K562 (cell line): Measurements from ENCODE around the gene SPATA32. TPM values are rescaled to one million over a fixed set of nuclear protein-coding genes. Genes with fewer than 3 reads are reported as not detected.

Experiments
- ATAC-seq: fragments of 200-7000 bp; cut with Tn5 transposase; 3 replicates; pipeline ENCODE4 v1.9.1; 2020; ENCODE audit warnings: moderate library complexity
- BruUV-seq: library from RNA; stranded (reverse); fragments of 400-500 nt; replicated peaks from 2 replicates; lab custom pipeline; 2021; lab: Mats Ljungman, UMichigan
- CTCF ChIA-PET: fragments of 300-600 bp; formaldehyde crosslinking; extraction: SDS; loops from one replicate; lab custom pipeline; 2021; ENCODE audit warnings: low intra/inter-chr PET ratio; lab: Yijun Ruan, JAX
- POLR2A ChIA-PET: fragments of 300-600, 350-650 bp; sonication (Branson Sonifier 250); formaldehyde crosslinking; extraction: SDS; loops from one replicate; lab custom pipeline; 2021; ENCODE audit warnings: antibody characterized with exemption, inconsistent platforms; lab: Yijun Ruan, JAX
- DNase-seq, 4 experiments: peaks; one replicate each; pipeline versions ENCODE4 v3.0.0 to v3.0.0-alpha.2; 2011 to 2018; ENCODE audit warnings: low spot score in 3 of 4, mixed read lengths in 3 of 4; ENCODE audit errors: extremely low read depth in 1 of 4
- FAIRE-seq: peaks from 2 replicates; lab custom pipeline; 2011; peaks lifted over from hg19 to GRCh38; lab: Jason Lieb, UNC
- H2AFZ ChIP-seq: 2 replicates; pipeline ENCODE4 v1.6.0; 2011; ENCODE audit warnings: low read depth, low read length, control low read depth, inconsistent platforms
- H3K27ac ChIP-seq: fragments of 200-600 bp; 3 replicates; pipeline ENCODE4 v1.8.0; 2011; ENCODE audit warnings: low read depth, mild to moderate bottlenecking, control low read depth, inconsistent platforms, low read length, moderate library complexity, mixed read lengths; ENCODE audit errors: extremely low read depth
- H3K27me3 ChIP-seq, 2 experiments: fragments of 300-600 bp in 1 of 2; 2 replicates in 1 of 2; 3 replicates in 1 of 2; pipeline versions ENCODE4 v1.6.0 to v1.8.0; 2011; ENCODE audit warnings: inconsistent platforms in 2 of 2, low read length in 2 of 2, mild to moderate bottlenecking in 1 of 2, mixed read lengths in 1 of 2, moderate library complexity in 1 of 2; ENCODE audit not compliant: control insufficient read depth in 2 of 2, insufficient read depth in 2 of 2
- H3K36me3 ChIP-seq: fragments of 300-600 bp; 3 replicates; pipeline ENCODE4 v1.8.0; 2011; ENCODE audit warnings: mild to moderate bottlenecking, low read length, inconsistent platforms; ENCODE audit not compliant: control insufficient read depth, insufficient read depth
- H3K4me1 ChIP-seq, 2 experiments: fragments of 200-600 bp in 1 of 2; replicated peaks in 1 of 2; 2 replicates in 1 of 2; 3 replicates in 1 of 2; pipeline versions ENCODE4 v1.5.1 to v1.8.0; 2011; ENCODE audit warnings: inconsistent platforms in 2 of 2, low read length in 2 of 2, mild to moderate bottlenecking in 1 of 2, mixed read lengths in 1 of 2, moderate library complexity in 1 of 2; ENCODE audit not compliant: control insufficient read depth in 2 of 2, insufficient read depth in 2 of 2
- H3K4me2 ChIP-seq: 2 replicates; pipeline ENCODE4 v1.6.1; 2011; ENCODE audit warnings: low read length, control low read depth, inconsistent platforms, mixed read lengths; ENCODE audit not compliant: insufficient read depth
- H3K4me3 ChIP-seq: fragments of 200-600 bp; sonication (generic), shearing (Covaris generic); 2 replicates; pipeline ENCODE4 v1.5.1; 2016; ENCODE audit warnings: control low read depth, inconsistent platforms
- H3K79me2 ChIP-seq: fragments of 200-600 bp; 3 replicates; pipeline ENCODE4 v1.8.0; 2011; ENCODE audit warnings: low read length, inconsistent platforms; ENCODE audit not compliant: control insufficient read depth, insufficient read depth
- H3K9ac ChIP-seq, 2 experiments: 2 replicates each; pipeline versions ENCODE4 v1.6.0 to v1.6.1; 2011; ENCODE audit warnings: low read depth in 2 of 2, low read length in 2 of 2, control low read depth in 1 of 2, inconsistent platforms in 1 of 2, mild to moderate bottlenecking in 1 of 2, mixed read lengths in 1 of 2; ENCODE audit not compliant: insufficient read depth in 1 of 2
- H3K9me1 ChIP-seq: one replicate; pipeline ENCODE4 v1.6.0; 2011; ENCODE audit warnings: inconsistent platforms, mild to moderate bottlenecking, low read length, moderate library complexity; ENCODE audit not compliant: control insufficient read depth, insufficient read depth
- H3K9me3 ChIP-seq: replicated peaks from 2 replicates; pipeline ENCODE4 v1.5.1; 2011; ENCODE audit warnings: low read depth, low read length, inconsistent platforms; ENCODE audit not compliant: control insufficient read depth, insufficient read depth
- H4K20me1 ChIP-seq: replicated peaks from 2 replicates; pipeline ENCODE4 v1.6.1; 2011; ENCODE audit warnings: low read length, inconsistent platforms, mixed read lengths; ENCODE audit not compliant: control insufficient read depth, insufficient read depth
- CTCF ChIP-seq, 3 experiments: IDR thresholded peaks in 2 of 3; conservative IDR thresholded peaks in 1 of 3; 2 replicates each; pipeline ENCODE4 v1.5.1; 2011 to 2012; ENCODE audit warnings: low read length in 3 of 3, mild to moderate bottlenecking in 3 of 3, control low read depth in 2 of 3, improper control_type of control experiment in 1 of 3, inconsistent platforms in 1 of 3, low read depth in 1 of 3, mixed read lengths in 1 of 3, moderate library complexity in 1 of 3; ENCODE audit not compliant: insufficient read depth in 2 of 3
- ELF4 ChIP-seq: fragments of 450-650 bp; formaldehyde crosslinking; IDR thresholded peaks from 2 replicates; pipeline ENCODE4 v1.4.0; 2022; ENCODE audit warnings: missing genetic modification characterization
- ERF ChIP-seq: fragments of 450-650 bp; formaldehyde crosslinking; IDR thresholded peaks from 2 replicates; pipeline ENCODE4 v1.4.0; 2020; ENCODE audit warnings: mild to moderate bottlenecking, mixed read lengths
- FOXP1 ChIP-seq: sonication (generic); formaldehyde crosslinking; IDR thresholded peaks from 2 replicates; pipeline ENCODE4 v1.8.0; 2022; ENCODE audit warnings: mild to moderate bottlenecking, missing genetic modification reagents
- HCFC1 ChIP-seq: IDR thresholded peaks from 2 replicates; pipeline ENCODE4 v1.6.1; 2012; ENCODE audit warnings: low read depth, low read length, improper control_type of control experiment
- HSF4 ChIP-seq: fragments of 250-450 bp; sonication (Bioruptor Pico); IDR thresholded peaks from 2 replicates; pipeline ENCODE4 v2.1.2; 2022; ENCODE audit warnings: mild to moderate bottlenecking, moderate library complexity, borderline replicate concordance
- IRF1 ChIP-seq: sonication (generic); formaldehyde crosslinking; IDR thresholded peaks from 2 replicates; pipeline ENCODE4 v1.8.0; 2022; ENCODE audit warnings: missing genetic modification reagents, mild to moderate bottlenecking, borderline replicate concordance
- KAT7 ChIP-seq: sonication (generic); formaldehyde crosslinking; IDR thresholded peaks from 2 replicates; pipeline ENCODE4 v1.8.0; 2022; ENCODE audit warnings: missing genetic modification reagents, mild to moderate bottlenecking, borderline replicate concordance
- KDM5B ChIP-seq: fragments of 200-600 bp; sonication (generic); IDR thresholded peaks from 2 replicates; pipeline ENCODE4 v1.6.1; 2012; ENCODE audit warnings: low read depth, mild to moderate bottlenecking, moderate library complexity, low read length, control low read depth, inconsistent platforms; ENCODE audit not compliant: insufficient replicate concordance
- MYC ChIP-seq, 2 experiments: fragments of 250-450 bp in 1 of 2; sonication (Bioruptor Pico) in 1 of 2; IDR thresholded peaks; 2 replicates each; pipeline versions ENCODE4 v1.5.1 to v1.6.1; 2012 to 2021; ENCODE audit warnings: low read depth in 2 of 2, borderline replicate concordance in 1 of 2, improper control_type of control experiment in 1 of 2, low read length in 1 of 2, mild to moderate bottlenecking in 1 of 2, moderate library complexity in 1 of 2
- OTX1 ChIP-seq: fragments of 450-650 bp; formaldehyde crosslinking; IDR thresholded peaks from 2 replicates; pipeline ENCODE4 v1.4.0; 2022; ENCODE audit warnings: mild to moderate bottlenecking
- TEAD1 ChIP-seq, 2 experiments: fragments of 450-650 bp in 1 of 2; sonication (generic) in 1 of 2; formaldehyde crosslinking; IDR thresholded peaks; 2 replicates each; pipeline versions ENCODE4 v1.4.0 to v1.8.0; 2020 to 2022; ENCODE audit warnings: mild to moderate bottlenecking in 2 of 2, missing genetic modification reagents in 1 of 2
- ZBED1 ChIP-seq: IDR thresholded peaks from 2 replicates; pipeline ENCODE4 v1.6.1; 2014
- ZNF197 ChIP-seq: fragments of 200-800 bp; sonication (Bioruptor generic); IDR thresholded peaks from 2 replicates; pipeline ENCODE4 v1.6.1; 2016; ENCODE audit warnings: low read depth, missing genetic modification characterization, missing compliant biosample characterization
- ZNF707 ChIP-seq: fragments of 250-450 bp; sonication (Bioruptor Pico); conservative IDR thresholded peaks from 2 replicates; pipeline ENCODE4 v1.8.0; 2022; ENCODE audit warnings: inconsistent platforms, mild to moderate bottlenecking, moderate library complexity
- WGBS: fragments of 100-300 bp; shearing (Covaris generic); methylation state at CpG from one replicate; pipeline ENCODE4 v1.1.6; 2016; ENCODE audit warnings: low coverage, mixed read lengths; ENCODE audit not compliant: insufficient coverage; ENCODE audit errors: missing lambda C conversion rate; 5-methylcytosine and 5-hydroxymethylcytosine counted together
- in situ Hi-C: fragments of 300-500 bp; cut with MboI; formaldehyde crosslinking; loops from 4 replicates; pipeline ENCODE4 v1.15.0; 2018; ENCODE audit warnings: inconsistent platforms, mixed read lengths
- intact Hi-C: fragments of 100-400 bp; cut with micrococcal nuclease; formaldehyde crosslinking; loops from 2 replicates; pipeline ENCODE4 v1.14.2; 2022
- polyA plus RNA-seq, 8 experiments: library from polyadenylated mRNA; depleted of rRNA in 4 of 8; stranded (reverse) in 5 of 8; unstranded in 3 of 8; fragments of >200 nt; fragmentation: Nextera tagmentation in 2 of 8; fragmentation: Illumina TruSeq in 1 of 8; extraction: Ambion mirVana in 2 of 8; extraction: Trizol in 1 of 8; gene quantifications; 2 replicates each; pipeline versions ENCODE4 v1.2.1 to v1.2.3, GENCODE V29; 2011 to 2014; ENCODE audit warnings: inconsistent platforms in 1 of 8, missing spikeins in 1 of 8
- total RNA-seq, 7 experiments: library from RNA; depleted of rRNA in 6 of 7; stranded (reverse); fragments of >200 nt in 6 of 7; fragmentation: Illumina TruSeq in 2 of 7; extraction: Trizol in 2 of 7; gene quantifications; 2 replicates each; pipeline versions ENCODE4 v1.2.1 to v1.2.3, GENCODE V29; 2011 to 2021; ENCODE audit warnings: low replicate concordance in 1 of 7

Gene SPATA32
- total and polyA plus RNA-seq, 9 of the 15 experiments (the other 6 are each of a cell fraction or from before 2014, with no cell fraction given), result 0.03 to 0.06 TPM; not detected in 7

- BruUV-seq, result no TSS peak
- Histone ChIP-seq H3K79me2 (peaks cover 30% of the 10 kb centered on the region), H3K4me1 (peaks cover 40 to 60% of the 10 kb centered on the region in 2 experiments)
- TF ChIP-seq ZNF197 (CRISPR knock-in tag), result no peak
- TF ChIP-seq TEAD1 (CRISPR knock-in tag; IDR thresholded peaks at IDR 0.05), result no peak
- no peak for TF ChIP-seq ZBED1
- TF ChIP-seq OTX1 (CRISPR knock-in tag), result no peak
- no peak for TF ChIP-seq HSF4 (CRISPR knock-in tag)
- no peak for TF ChIP-seq FOXP1 (CRISPR knock-in tag)
- no peak for TF ChIP-seq ELF4 (CRISPR knock-in tag)
- no peak for TF ChIP-seq MYC (IDR thresholded peaks at IDR 0.05; ENCODE audit: low read depth, low read length)
- TF ChIP-seq MYC (CRISPR knock-in tag; IDR thresholded peaks at IDR 0.05; ENCODE audit: borderline replicate concordance, low read depth), result no peak
- no peak for TF ChIP-seq KDM5B
- TF ChIP-seq CTCF (IDR thresholded peaks at IDR 0.05 in 2 of 3, conservative IDR thresholded peaks at IDR 0.05 in 1 of 3; ENCODE audit: insufficient read depth in 2 of 3, low read depth in 1 of 3, low read length in 3 of 3), result peak; percentile 48 to 61 (median 53)
- TF ChIP-seq KAT7 (CRISPR knock-in tag), result no peak
- no peak for TF ChIP-seq ZNF707 (CRISPR knock-in tag)
- TF ChIP-seq HCFC1, result no peak
- TF ChIP-seq IRF1 (CRISPR knock-in tag), result no peak
- no peak for TF ChIP-seq ERF (CRISPR knock-in tag)
Observed at GRCh38 chr17:45231481-45232116, 30.3 kb downstream of the SPATA32 start.

More at GRCh38 chr17:45231481-45232116, 30.3 kb downstream of the SPATA32 start:
- ChIA-PET CTCF (interaction anchor here (0.6 kb wide), 1 partner anchor 12 kb away, joined by 3 read pairs; no protein-coding TSS in a partner anchor), POLR2A (interaction anchor here (9.0 kb wide), 1 partner anchor 82 kb away, joined by 92 read pairs; the partner anchor contains the start of gene HEXIM1)
- Histone ChIP-seq H3K4me2 (no peak overlapping the region), H3K9me3 (no peaks in the 10 kb centered on the region), H3K27ac (no peak overlapping the region), H3K36me3 (peaks cover 6% of the 10 kb centered on the region; the same call in 1 of the 3 replicates), H3K9me1 (no peaks in the 10 kb centered on the region), H3K4me3 (no peak overlapping the region), H4K20me1 (no peaks in the 10 kb centered on the region), H3K27me3 (no peaks in the 10 kb centered on the region), H2AFZ (no peak overlapping the region), H3K9ac (peak overlapping the region in 1 of 2 experiments; percentile 77; a peak in 2 of 4 replicates)
- 78% methylated on average over 15 of the region's 19 CpGs for WGBS
- DNase-seq (peak in 3 of 4 experiments; percentile 70 to 79 (median 77)), ATAC-seq (peak; percentile 52), FAIRE-seq (no peak)
- intact Hi-C loops, result no loop called here
- in situ Hi-C loops, result no loop called here
